HUDEP-2 (cell line): Measurements from ENCODE around the gene NELFE.
"Not testable (repeated sequence)": the region's sequence is repeated elsewhere in the genome, so short reads cannot be mapped to it uniquely, and the experiment has no call there.

ENCODE experiments used
- DNase-seq, 76 experiments: peaks; one replicate each; lab custom pipeline; 2025; ENCODE audit not compliant: unreplicated experiment in 76 of 76; lab: John Stamatoyannopoulos, UW

NELFE gene

DNA sequence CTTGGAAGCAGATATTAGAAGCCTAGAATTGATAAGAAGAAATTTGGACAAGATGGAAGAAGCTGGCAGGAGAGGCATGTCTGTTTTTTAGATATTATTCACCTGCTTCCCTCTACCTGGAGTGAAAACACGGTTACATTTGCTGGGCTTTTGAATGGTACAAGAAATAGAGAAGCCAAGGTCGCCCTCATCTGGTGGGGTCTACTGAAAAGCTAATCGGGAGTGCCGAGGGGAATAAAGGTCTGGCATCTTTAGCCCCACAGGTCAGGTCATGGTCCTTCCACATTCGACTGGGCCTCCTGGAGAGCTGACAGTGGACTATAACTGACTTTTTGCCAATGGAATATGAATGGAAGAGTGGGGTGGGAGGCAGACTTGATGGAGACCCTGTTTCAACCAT is 35.8 kb downstream of the NELFE start:
- peak in 3 of 76 experiments; percentile 16 to 30 (median 26) for DNase-seq

DNA sequence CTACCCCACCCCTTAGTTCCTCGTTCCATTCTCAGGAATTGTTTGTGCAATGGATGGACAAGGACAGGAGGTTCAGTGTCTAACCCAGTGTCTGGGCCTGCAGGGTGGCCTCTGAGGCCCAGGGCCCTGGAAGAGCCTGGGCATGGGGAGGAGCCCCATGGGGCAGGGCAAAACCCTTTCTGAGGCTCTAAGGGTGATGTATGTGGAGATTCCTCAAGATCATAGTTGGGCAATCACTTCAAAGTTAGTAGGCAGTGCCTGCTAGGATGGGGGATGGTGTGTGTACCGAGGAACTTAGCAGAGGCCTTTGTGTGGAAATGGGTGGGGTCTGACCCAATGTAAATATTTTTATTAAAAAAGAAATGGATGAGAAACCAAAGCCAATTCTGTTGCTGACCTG is 38.0 kb downstream of the NELFE start:
- DNase-seq, result no peak

DNA sequence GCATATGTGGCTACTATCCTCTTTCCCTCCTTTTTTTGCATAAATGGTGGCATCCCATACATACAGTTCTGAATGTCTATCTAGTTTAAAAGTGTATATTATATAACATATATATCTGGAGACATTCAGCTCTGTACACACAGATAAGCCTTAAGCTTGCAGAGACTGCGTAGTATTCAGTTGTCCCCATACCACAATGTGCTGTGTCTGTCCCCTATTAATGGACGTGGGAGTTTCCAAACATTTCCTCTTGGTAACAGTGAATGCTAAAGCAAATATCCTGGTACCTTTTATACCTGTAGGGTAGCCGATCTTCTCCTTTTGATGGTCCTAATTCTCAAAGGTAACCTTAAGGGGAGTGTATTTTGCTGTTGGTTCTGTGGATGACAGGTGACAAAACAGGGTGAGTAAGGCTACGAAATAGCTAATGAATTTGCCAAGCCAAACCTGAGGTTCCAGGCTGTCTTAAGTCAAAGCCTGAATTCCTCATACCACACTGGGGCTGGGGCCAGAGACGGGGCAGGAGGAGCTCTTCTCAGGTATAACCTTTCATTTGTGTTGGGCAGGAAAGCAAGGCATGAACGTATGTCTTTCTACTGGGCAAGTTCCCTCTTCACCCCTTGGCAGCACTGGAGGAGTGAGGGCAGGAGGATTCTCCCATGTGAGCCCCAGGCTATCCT is 39.0 kb downstream of the NELFE start:
- DNase-seq, result no peak

DNA sequence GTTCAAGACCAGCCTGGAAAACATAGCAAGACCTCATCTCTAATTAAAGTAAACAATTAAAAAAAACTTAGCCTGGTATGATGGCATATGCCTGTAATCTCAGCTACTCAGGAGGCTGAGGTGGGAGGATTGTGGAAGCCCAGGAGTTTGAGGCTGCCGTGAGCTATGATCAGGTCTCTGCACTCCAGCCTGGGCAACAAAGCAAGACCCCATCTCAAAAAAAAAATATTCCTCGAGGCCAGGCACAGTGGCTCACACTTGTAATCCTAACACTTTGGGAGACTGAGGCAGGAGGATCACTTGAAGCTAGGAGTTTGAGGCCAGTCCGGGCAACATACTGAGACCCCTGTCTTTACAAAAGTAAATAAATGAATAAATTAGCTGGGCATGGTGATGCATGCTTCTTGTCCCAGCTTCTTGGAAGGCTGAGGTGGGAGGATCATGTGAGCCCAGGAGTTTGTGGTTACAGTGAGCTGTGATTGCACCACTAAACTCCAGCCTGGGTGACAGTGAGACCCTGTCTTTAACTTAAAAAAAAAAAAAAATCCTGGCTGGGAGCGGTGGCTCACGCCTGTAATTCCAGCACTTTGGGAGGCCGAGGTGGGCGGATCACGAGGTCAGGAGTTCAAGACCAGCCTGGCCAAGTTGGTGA is 40.6 kb downstream of the NELFE start:
- no peak for DNase-seq

DNA sequence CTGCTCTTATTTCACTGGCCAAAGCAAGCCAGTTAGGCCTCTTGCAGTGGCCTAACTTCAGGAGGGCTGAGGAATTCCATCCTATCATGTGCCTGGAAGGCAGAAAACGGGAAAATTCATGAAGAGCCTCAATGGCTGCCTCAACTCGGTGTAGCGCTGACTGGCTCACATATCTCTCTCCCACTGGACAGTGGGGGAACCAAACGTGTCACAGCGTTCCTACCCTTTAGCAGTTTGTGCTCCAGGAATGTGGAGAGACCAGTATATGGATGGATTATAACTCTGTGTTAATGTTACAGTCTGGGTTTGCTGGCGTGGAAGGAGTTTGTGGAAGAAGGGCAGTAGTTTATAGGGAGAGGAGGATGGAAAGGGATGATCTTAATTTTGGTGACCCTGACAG is 43.0 kb downstream of the NELFE start:
- DNase-seq, result no peak

DNA sequence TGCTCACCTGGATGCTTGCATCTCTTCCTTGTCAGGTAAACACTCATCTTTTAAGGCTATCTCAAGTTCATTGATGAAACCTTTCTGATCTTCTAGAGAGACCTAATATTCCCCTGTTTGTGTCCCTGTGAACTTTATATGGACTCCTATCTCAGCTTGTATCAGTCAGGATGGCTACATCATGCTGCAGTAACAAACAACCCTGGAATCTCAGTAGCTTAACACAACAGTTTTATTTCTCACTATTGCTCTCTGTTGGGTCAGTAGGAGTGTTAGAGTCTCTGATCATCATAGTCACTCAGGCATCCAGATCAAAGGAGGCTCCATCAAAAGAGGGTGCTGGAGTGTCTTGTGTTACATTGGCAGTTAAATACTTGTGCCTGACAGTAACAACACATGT is 43.4 kb downstream of the NELFE start:
- DNase-seq, result no peak

DNA sequence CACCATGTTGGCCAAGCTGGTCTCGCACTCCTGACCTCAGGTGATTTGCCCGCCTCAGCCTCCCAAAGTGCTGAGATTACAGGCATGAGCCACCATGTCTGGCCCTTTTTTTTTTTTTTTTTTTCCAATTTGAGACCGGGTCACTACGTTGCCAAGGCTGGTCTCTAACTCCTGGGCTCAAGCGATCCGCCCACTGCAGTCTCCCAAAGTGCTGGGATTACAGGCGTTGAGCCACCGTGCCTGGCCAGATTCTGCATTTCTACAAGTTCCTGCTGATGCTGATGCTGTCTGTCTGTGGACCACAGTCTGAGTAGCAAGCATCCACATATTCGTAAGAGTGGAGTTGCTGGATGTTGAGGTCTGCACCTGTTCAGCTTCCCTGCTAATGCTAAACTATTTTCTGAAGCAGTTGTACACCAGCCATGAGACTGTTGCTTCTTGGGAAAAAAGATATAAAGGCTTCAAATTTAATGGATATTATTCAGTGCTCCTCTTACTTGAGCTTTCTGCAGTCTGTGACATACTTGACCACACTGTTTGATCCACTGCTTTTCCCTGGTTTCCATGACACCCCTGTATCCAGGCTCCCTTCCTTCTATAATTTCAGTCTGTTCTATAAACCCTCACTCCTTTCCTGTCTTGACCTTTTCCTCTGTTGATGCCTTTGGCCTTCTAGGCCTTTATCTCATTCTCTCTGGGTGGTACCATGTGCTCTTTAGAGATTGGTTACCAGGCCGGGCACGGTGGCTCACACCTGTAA is 46.8 kb downstream of the NELFE start:
- no peak for DNase-seq

DNA sequence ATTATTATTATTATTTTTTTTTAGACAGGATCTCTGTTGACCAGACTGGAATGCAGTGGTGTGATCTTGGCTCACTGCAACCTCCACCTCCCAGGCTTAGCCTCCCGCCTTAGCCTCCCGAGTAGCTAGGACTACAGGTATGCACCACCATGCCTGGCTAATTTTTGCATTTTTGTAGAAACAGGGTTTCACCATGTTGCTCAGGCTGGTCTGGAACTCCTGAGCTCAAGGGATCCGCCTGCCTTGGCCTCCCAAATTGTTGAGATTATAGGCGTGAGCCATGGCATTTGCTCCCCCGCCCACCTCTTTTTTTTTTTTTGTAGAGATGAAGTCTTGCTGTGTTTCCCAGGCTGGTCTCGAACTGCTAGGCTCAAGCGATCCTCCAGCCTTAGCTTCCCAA is 49.5 kb downstream of the NELFE start:
- not testable (repeated sequence) for DNase-seq

DNA sequence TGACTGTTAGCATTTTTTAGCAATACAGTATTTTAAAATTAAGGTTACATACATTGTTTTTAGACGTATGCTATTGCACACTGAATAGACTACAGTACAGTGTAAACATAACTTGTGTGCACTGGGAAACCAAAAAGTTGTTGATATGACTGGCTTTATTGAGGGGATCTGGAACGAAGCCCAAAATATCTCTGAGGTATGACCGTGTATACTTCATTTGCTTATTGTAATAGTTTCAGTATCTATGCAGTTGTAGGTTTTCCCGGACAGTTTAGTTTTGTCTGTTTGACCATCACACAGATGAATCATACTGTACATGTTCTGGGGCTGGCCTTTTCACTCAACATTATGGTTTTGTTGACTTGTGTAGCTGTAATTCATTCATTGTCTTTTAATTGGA is 50.0 kb downstream of the NELFE start:
- DNase-seq, result no peak

DNA sequence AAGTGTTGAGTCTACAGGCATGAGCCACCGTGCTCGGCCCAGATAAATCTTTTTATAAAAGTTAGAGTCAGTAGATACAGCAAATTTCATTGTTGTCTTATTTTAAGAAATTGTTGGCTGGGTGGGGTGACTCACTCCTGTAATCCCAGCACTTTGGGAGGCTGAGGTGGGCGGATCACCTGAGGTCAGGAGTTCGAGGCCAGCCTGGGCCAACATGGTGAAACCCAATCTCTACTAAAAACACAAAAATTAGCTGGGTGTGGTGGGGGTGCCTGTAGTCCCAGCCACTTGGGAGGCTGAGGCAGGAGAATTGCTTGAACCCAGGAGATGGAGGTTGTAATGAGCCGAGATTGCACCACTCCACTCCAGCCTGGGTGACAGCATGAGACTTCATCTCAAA is 50.5 kb downstream of the NELFE start:
- DNase-seq, result not testable (repeated sequence)

DNA sequence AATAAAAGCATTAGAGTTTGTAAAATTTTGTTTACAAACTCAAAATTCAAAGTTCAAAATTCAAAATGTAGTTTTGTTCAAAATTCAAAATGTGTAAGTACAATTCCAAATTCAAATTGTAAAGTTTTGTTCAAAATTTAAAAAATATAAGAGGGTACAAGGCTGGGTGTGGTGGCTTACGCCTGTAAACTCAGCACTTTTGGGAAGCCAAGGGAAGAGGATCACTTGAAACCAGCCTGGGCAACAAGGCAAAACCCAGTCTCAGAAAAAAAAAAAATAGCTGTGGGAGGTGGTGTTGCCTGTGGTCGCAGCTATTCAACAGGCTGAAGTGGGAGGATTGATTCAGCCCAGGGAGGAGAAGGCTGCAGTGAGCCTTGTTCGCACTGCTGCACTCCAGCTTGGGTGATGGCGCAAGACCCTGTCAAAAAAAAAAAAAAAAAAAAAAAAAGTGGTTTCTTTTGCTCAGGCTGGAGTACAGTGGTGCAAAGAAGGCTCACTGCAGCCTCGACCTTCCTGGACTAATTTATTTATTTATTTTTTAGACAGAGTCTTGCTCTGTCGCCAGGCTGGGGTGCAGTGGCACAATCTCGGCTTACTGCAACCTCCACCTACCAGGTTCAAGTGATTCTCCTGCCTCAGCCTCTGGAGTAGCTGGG is 51.5 kb downstream of the NELFE start:
- DNase-seq, result peak in 6 of 76 experiments; percentile 22 to 48 (median 32)

DNA sequence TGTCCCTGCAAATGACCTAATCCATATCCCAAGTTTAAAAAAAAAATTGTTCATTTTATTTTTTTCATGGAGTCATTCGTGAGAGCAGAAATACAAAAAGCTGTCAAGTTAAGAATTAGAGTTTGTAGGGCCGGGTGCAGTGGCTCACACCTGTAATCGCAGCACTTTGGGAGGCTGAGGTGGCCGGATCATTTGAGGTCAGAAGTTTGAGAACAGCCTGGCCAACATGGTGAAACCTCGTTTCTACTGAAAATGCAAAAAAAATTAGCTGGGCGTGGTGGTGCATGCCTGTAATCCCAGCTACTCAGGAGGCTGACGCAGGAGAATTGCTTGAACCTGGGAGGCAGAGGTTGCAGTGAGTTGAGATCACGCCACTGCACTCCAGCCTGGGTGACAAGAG is 52.0 kb downstream of the NELFE start:
- DNase-seq, result not testable (repeated sequence)

DNA sequence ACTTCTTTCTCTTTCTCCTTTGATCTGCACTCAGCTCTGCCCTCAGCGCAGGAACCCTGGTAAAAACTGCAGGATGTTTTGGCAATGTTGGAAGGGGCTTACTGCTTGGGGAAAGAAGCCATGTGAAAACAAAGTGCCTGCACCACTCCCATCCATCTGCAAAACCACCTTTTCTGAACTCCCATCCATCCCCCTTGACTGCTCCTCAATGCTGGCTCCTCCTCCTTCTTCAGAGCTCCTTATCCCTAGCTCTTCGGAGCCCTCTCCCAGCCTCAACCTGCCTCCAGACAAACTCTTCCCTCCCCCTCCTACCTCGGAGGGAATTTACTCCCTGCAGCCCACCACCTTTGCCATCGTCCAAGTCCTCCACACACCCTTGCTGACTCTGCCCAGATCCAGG is 52.6 kb downstream of the NELFE start:
- DNase-seq, result no peak

DNA sequence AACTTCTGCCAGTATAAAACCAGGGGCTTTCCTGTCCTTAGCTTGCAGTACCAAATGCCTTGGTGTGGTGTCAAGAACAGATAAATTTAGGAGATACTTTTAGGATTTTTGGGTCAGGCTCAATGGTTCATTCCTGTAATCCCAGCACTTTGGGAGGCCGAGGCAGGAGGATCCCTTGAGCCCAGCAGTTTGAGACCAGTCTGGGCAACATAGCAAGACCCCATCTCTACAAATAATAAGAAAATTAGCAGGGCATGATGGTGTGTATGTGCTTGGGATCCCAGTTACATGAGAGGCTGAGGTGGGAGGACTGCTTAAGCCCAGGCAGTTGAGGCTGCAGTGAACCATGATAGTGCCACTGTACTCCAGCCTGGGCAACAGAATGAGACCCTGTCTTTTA is 53.7 kb downstream of the NELFE start:
- no peak for DNase-seq

DNA sequence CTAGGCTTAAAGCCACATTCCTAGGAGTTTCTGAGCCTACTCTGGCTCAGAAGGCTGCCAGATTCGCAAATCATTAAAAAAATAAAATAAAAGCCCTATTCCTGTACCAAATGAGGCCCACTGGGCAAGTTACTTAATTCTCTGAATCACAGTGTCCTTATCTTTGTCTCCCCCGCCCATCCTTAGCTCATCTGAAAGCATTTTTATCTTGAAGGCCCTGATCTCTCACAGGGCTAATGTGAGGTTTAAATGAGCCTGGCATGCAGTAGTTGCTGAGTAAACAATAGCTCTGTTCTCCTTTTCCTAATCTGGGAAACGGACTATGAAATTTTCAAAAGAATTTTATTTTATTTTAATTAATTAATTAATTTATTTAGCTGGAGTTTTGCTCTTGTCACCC is 54.8 kb downstream of the NELFE start:
- peak in 17 of 76 experiments; percentile 11 to 54 (median 31) for DNase-seq
